GM21423 (cell line): ENCODE results near the gene NIPSNAP3A.

ENCODE experiments used
- ATAC-seq: cut with Tn5 transposase; IDR thresholded peaks from one replicate; pipeline ENCODE4 v1.9.1; 2021; ENCODE audit warnings: mild to moderate bottlenecking, moderate library complexity; ENCODE audit not compliant: unreplicated experiment

The NIPSNAP3A gene

GRCh38 chr9:104774132-104774531, 26.6 kb downstream of the NIPSNAP3A start:
- no peak for ATAC-seq

- ATAC-seq: peak; percentile 84
Measured at GRCh38 chr9:104774831-104775573, 27.5 kb downstream of the NIPSNAP3A start.

- peak; percentile 58 for ATAC-seq
Measured at GRCh38 chr9:104775574-104775936, 28.1 kb downstream of the NIPSNAP3A start.

DNA sequence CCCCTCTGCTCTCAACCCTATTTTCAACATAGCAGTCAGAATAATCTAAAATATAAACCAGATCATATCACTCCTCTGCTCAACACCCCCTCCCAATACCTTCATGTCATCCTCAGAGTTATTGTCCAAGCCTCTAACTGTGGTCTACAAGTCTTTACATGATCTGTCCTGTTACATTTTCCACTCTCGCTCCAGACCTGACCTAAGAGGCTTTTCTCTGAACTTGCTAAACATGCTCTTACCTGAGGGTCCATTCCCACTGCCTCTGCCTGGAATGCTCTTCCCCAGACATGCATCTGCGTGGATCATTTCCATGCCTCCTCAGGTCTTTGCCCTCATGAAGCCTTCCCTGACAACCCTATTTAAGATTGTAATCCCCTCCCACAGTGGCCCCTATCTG, 28.5 kb downstream of the NIPSNAP3A start:
- no peak for ATAC-seq

- ATAC-seq: no peak
Measured at GRCh38 chr9:104776797-104777196, 29.3 kb downstream of the NIPSNAP3A start.

GRCh38 chr9:104778802-104779201, 31.3 kb downstream of the NIPSNAP3A start:
- ATAC-seq: no peak

DNA sequence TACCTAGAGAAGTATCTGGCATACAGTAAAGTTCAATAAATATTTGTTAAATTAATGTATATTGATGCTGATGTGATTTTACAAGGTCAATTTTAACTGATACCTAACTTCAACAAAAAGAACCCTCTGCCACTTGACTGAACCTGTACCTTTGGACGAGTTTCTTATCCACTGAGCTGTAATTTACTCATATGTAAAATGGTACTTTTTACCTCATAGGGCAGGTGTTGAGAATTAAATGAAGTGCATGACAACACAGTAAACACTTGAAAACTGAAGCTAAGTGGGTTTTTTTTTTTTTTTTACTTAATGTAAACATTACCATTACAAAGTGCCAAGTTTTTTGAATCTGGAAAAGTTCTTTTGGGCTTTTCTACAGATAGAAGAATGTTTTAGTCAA, 31.9 kb downstream of the NIPSNAP3A start:
- ATAC-seq: no peak

DNA sequence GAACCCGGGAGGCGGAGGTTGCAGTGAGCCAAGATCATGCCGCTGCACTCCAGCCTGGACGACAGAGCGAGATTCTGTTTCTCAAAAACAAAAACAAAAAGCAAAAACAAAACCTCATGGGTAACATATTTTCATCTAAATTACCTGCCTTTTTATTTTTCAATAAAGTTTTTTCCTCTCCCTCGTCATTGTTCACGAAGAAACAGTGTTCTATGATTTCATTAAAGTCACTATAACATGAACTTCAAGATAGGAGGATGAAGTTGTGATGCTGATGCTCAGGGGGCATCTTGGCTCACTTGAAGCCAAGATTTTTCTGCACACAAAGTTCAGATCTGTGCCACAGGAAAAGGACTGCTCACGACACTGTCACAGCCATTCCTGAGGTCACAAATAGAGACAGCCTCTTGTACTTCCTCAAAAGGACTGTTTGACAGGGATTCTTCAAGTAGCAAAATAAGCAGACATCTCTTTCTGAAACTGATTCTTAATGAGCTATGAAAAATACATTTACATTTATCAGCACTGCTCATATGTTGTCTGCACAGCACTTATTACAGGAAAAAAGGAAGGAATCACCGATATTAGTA, 32.6 kb downstream of the NIPSNAP3A start:
- ATAC-seq: no peak

- peak; percentile 40 for ATAC-seq
Measured at GRCh38 chr9:104780796-104781395, 33.4 kb downstream of the NIPSNAP3A start.

- ATAC-seq: no peak
Measured at GRCh38 chr9:104783588-104783987, 36.1 kb downstream of the NIPSNAP3A start.

- ATAC-seq: peak; percentile 78
Measured at GRCh38 chr9:104784098-104784497, 36.6 kb downstream of the NIPSNAP3A start.

- ATAC-seq: no peak
Measured at GRCh38 chr9:104786293-104786692, 38.8 kb downstream of the NIPSNAP3A start.

DNA sequence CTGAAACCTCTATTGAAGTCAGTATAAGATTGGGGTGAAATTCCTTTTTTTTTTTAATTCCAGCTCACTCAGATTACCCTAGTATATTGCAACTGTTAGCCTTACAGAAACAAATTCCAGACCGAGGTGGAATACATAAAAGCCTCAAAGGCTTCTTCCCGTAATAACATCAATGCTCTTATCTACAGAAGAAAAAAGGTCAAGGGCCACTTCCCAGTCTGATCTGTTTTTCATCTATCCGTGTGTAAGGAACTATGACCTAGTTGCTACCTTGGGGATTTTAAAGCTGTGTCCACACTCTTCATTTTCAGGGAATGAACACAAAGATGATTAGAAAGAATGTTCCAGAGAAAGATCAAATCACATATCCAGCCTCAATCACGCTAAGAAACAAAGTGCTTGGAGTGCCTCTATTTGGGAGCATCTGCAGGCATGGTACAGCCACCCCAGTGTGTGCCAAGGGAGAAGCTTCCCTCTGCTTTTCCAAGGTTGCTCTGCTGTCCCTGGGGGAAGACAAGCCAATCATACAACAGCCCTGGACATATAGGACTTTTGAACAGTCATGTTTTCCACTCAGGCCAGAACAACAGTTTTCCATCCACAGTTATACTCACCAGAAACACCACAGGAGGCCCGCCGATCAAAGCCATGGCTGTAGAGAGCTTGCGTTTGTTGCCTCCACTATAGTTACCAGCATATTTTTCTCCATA, 40.0 kb downstream of the NIPSNAP3A start:
- ATAC-seq: no peak

- no peak for ATAC-seq
Measured at GRCh38 chr9:104788251-104788650, 40.8 kb downstream of the NIPSNAP3A start.

GRCh38 chr9:104794070-104794469, 46.6 kb downstream of the NIPSNAP3A start:
- ATAC-seq: no peak

DNA sequence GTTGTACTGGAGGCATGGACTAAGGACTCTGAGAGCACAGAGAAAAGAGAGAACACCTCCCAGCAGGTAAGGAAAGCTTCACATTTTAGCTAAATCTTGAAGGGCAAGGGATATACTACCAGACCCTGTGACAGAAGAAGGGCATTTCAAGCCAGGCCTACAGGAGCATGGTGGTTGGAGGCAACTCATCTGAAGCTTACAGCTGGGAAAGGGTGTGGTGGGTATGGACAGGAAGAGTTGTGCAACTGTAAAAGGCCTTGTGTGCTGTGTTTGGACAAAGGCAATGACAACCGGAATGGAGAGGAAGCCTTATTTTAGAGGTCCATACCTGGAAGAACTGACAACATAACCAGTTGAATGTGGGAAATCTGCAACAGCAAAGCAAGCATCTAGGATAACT, 47.6 kb downstream of the NIPSNAP3A start:
- no peak for ATAC-seq

DNA sequence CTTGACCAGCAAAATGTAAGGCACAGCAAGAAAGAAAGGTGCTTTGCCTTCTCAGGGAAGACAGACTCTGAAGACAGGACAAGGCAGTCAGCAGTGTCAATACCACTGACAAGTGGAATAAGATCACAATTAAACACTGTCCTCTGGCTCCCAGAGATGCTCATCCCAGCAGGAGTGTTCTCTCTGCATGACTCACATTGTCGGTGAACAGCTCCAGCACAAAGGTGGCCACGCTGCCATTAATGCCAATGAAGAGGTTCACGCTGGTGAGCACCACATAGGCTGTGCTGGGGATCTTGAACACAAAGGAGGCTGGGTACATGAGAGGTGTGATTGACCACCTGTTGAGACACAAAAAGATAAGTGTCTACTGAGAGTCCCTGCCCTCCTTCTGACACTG, 48.4 kb downstream of the NIPSNAP3A start:
- no peak for ATAC-seq

- no peak for ATAC-seq
Measured at GRCh38 chr9:104798209-104798995, 50.9 kb downstream of the NIPSNAP3A start.

GRCh38 chr9:104800068-104800785, 52.7 kb downstream of the NIPSNAP3A start:
- ATAC-seq: no peak

DNA sequence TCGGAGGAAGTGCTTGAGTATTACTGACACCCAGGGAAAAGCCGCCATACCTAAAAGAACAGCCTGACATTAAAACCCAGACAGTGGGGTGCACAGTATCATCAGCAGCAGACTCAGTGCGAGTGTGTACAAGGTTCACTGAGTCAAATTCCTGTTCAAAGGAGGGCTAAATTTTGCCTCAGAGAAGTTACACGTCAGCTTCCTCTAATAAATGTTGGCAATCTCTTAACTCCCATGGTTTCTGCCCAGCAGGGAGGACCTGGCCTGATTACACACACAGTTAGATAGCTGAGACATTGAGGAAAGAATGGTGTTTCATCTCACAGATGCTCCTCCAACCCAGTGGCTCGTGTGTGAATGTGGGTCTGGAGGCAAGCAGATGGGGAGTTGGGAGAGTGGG, 54.6 kb downstream of the NIPSNAP3A start:
- no peak for ATAC-seq
